Measurements from ENCODE around the gene MSN. TPM values are rescaled to one million over a fixed set of nuclear protein-coding genes. Genes with fewer than 3 reads are reported as not detected.

The MSN gene
- total RNA-seq, 2 experiments from 2014 or later = 468 to 478 TPM

- ChIA-PET CTCF (interaction anchor here (0.8 to 2.2 kb wide), 7 partner anchors 8 to 288 kb away, joined by 3 to 9 read pairs (median 5); no protein-coding TSS in a partner anchor), POLR2A (interaction anchor here (1.2 to 1.8 kb wide), 4 partner anchors 10 to 97 kb away, joined by 4 to 9 read pairs (median 5); partner anchors contain the start of gene MSN)
Observed at GRCh38 chrX:65697915-65698796, 30.7 kb downstream of the MSN start.

DNA sequence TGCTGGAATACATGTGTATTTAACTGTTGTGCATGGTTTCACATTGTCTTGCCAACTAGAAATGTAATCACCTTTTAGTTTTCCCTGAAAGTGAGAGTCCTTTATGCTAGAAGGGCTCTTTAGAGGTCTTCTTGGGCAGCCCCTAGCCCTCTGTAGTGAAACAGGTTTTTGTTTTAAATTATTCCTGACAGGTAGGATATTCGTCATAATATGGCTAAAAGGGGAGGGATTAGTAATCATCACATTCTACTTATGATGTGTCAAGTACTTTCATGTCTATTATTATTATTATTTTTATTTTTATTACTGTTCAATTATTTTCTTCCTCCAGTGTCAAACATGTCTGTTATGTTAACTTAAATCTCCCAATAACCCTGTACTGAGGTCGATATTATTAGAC, 35.5 kb downstream of the MSN start:
- POLR2A ChIA-PET = interaction anchor here (0.6 kb wide), 1 partner anchor 33 kb away, joined by 3 read pairs; no protein-coding TSS in a partner anchor
- CTCF ChIA-PET = interaction anchor here (1.4 kb wide), 2 partner anchors 16 to 36 kb away, joined by 3 read pairs; no protein-coding TSS in a partner anchor

DNA sequence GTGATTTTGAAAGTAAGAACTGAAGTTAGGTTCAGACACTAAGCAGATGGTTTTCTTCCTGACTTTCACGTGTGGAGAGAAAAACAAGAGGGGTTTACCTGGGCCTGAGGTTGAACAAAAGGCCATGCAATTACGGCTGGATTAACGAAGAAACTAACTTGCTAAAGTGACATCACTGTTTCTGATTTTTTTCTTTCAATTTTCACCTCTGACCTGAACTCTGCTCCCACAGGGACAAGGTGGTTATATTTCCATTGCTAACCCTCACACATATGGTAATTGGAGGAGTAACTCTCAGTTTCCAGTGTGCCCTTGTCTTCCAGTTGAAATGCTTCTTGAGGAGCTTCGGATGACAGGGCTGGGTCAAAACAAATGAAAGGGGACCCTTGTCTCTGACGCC, 38.0 kb downstream of the MSN start:
- POLR2A ChIA-PET = no interaction called here
- CTCF ChIA-PET = interaction anchor here (1.3 to 2.1 kb wide), 2 partner anchors 17 to 30 kb away, joined by 3 to 8 read pairs; no protein-coding TSS in a partner anchor

GRCh38 chrX:65706041-65706828, 38.8 kb downstream of the MSN start:
- POLR2A ChIA-PET = interaction anchor here (0.8 to 1.5 kb wide), 4 partner anchors 12 to 110 kb away, joined by 4 to 5 read pairs (median 4); no protein-coding TSS in a partner anchor
- CTCF ChIA-PET = interaction anchor here (1.2 to 2.1 kb wide), 4 partner anchors 8 to 110 kb away, joined by 3 to 8 read pairs (median 4); no protein-coding TSS in a partner anchor

- POLR2A ChIA-PET = interaction anchor here (0.6 to 1.5 kb wide), 3 partner anchors 12 to 110 kb away, joined by 3 to 5 read pairs (median 4); no protein-coding TSS in a partner anchor
- CTCF ChIA-PET = interaction anchor here (1.2 to 2.1 kb wide), 3 partner anchors 9 to 111 kb away, joined by 3 to 8 read pairs (median 6); no protein-coding TSS in a partner anchor
Observed at GRCh38 chrX:65707151-65707550, 39.7 kb downstream of the MSN start.

DNA sequence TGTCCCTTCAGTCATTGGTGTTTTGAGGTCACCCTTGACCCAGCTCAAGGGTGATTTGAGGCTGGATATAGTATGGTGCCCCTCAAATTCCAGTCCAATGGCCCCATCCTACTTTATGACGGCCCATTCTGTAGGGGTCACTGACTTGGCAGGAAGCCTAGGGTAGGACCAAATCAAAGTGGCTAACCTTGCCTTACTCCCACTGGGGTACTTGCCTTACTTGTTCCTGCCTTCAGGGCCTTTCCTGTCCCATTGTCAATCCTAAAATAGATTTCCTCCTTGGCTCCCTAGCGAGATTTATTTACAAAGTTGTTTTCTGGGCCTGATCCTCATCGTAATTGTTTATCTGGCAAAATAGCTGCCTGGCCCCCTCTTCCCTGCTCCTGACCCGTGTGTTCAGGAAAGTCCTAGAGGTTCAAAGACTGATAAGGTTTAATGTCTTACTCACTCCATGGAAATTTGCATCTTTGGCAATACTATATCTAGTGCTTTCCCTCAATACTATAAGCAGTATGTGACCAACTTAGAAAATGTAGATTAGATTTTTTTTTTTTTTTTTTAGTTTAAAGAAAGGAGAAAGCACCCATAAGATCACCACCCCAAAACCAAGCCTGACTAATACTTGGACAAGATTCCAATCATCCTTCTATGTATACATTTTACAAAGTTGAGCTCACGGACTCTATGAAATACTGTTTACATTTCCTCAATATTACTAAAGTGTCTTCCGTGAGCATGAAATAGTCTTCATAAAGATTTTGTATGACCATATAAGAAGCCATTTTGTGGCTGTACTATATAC, 44.8 kb downstream of the MSN start:
- ChIA-PET POLR2A (interaction anchor here (0.6 kb wide), 1 partner anchor 27 kb away, joined by 4 read pairs; no protein-coding TSS in a partner anchor), CTCF (no interaction called here)

GRCh38 chrX:65718538-65718937, 51.1 kb downstream of the MSN start:
- CTCF ChIA-PET = no interaction called here
- POLR2A ChIA-PET = no interaction called here

GRCh38 chrX:65720381-65720964, 53.0 kb downstream of the MSN start:
- ChIA-PET CTCF (interaction anchor here (1.5 kb wide), 1 partner anchor 22 kb away, joined by 3 read pairs; no protein-coding TSS in a partner anchor), POLR2A (no interaction called here)

DNA sequence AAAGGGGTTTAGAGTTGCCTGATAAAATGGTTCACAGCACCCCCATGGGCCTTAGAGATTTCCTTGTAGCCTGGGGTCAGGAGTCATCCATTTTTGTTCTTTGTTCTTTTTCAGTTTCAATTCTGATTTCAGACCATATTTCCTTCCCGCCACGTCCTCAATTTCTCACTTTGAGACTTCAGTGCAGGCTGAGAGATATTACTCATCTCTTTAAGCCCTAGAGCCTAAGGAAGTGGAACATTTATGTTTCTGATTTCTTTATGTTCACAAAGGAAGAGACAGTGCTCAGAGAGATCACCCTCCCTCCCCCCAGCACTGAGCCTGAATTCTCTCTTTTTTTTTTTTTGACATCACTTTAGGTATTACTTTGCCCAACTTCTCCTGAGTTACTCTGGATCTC, 56.3 kb downstream of the MSN start:
- ChIA-PET CTCF (interaction anchor here (0.7 to 2.0 kb wide), 2 partner anchors 105 to 128 kb away, joined by 3 to 6 read pairs; no protein-coding TSS in a partner anchor), POLR2A (interaction anchor here (0.7 kb wide), 1 partner anchor 19 kb away, joined by 3 read pairs; no protein-coding TSS in a partner anchor)

- ChIA-PET CTCF (interaction anchor here (0.8 kb wide), 1 partner anchor 22 kb away, joined by 3 read pairs; no protein-coding TSS in a partner anchor), POLR2A (no interaction called here)
Observed at GRCh38 chrX:65726715-65727114, 59.3 kb downstream of the MSN start.

GRCh38 chrX:65731684-65732289, 64.3 kb downstream of the MSN start:
- ChIA-PET POLR2A (no interaction called here), CTCF (no interaction called here)

DNA sequence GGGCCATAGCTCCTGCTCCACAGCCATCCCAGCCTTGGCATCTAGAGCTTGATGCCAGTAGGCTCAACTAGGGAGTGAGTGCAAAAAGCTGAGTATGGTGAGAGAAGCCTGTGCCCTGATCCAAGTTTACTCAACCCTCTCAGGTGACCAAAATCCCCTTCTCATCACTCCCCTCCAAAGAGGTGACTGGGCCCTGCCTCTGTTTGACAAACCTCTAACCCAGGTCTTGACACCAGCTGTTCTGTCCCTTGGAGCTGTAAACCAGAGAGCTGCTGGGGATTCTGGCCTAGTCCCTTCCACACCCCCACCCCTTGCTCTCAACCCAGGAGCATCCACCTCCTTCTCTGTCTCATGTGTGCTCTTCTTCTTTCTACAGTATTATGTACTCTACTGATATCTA, 73.5 kb downstream of the MSN start:
- ChIA-PET POLR2A (no interaction called here), CTCF (no interaction called here)

DNA sequence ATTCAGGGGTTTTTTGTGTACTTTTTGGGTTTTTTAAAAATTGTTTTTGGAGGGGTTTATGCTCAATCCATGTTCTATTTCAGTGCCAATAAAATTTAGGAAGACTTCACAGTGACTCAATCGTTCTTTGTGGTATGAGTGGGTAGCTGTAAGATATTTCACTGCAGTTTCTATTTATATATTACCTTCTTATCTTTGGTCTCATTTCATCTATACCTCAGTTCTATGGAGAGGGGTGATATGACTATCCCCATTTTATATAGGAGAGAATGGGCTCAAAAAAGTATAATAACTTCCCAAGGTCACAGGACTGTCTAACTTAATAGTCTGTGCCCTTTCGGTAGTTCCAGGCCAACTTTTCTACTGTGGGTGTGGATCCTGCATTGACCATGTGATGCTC, 74.4 kb downstream of the MSN start:
- POLR2A ChIA-PET = no interaction called here
- CTCF ChIA-PET = no interaction called here

DNA sequence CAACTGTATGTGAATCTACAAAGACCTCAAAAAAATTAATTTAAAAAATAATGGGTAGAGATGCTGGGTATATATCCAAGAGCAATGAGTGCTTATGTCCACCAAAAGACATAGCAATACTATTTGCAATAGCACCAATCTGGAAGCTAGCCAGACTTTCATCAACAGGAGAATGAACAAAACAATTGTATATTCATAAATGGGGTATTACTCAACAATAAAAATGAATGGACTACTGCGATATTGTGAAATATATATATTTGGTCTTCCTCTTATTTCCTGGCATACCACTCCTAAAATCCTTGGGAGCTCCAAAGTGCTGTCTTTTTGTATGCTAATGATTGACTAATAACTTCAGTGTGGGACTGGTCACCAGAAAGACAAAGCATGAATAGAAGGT, 77.5 kb downstream of the MSN start:
- CTCF ChIA-PET = no interaction called here
- POLR2A ChIA-PET = no interaction called here

DNA sequence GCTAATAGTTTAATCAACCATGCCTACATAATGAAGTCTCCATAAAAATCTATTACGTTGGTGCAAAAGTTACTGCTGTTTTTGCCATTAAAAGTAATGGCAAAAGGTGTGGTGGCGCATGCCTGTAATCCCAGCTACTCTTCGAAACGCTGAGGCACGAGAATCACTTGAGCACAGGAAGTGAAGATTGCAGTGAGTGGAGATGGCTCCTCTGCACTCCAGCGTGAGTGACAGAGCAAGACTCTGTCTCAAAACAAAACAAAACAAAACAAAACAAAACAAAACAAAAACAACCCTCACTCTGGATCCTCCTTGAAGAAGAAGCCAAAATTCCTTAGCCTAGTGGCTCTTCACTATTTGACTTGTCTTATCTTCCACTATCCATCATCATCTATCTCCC, 78.0 kb downstream of the MSN start:
- ChIA-PET CTCF (interaction anchor here (0.6 kb wide), 1 partner anchor 9 kb away, joined by 3 read pairs; no protein-coding TSS in a partner anchor), POLR2A (no interaction called here)

DNA sequence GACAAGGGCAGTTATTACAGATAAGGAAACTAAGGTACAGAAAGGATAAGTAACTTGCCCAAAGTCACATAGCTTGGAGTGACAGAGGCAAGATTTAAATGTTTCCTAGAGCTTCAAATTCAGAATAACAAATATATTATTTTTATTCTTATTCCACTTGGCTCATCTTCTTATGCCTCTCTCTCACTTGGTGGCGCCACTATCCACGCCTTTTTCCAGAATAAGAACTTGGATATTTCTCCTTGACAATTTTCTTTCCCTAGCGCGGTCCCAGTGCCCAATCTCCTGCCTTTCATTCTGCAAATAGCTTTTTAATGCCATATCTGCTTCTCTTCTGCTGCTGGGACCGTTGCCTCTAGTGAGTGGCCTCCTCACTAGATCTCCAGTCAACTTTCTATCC, 78.5 kb downstream of the MSN start:
- ChIA-PET CTCF (interaction anchor here (0.6 kb wide), 1 partner anchor 10 kb away, joined by 3 read pairs; no protein-coding TSS in a partner anchor), POLR2A (no interaction called here)

GRCh38 chrX:65750674-65751469, 83.4 kb downstream of the MSN start:
- CTCF ChIA-PET = no interaction called here
- POLR2A ChIA-PET = no interaction called here

All from activated CD8-positive, alpha-beta memory T cell treated with anti-CD3 and anti-CD28 coated beads for 36 hours (primary cell).